Measurements from ENCODE around the gene MPST.
A peak's percentile ranks its signal among the peaks of the same experiment; 100 is the strongest.

Gene MPST

GRCh38 chr22:37001826-37002225 is 17.7 kb upstream of the MPST start:
- no peak for TF ChIP-seq CTCF (IDR thresholded peaks at IDR 0.05; ENCODE audit: low read length, missing control alignments)
- H3K4me3 ChIP-seq (replicated peaks; ENCODE audit: low read depth, low read length): no peak overlapping the region
- DNase-seq (ENCODE audit: low read depth): no peak

- TF ChIP-seq CTCF (IDR thresholded peaks at IDR 0.05; ENCODE audit: low read length, missing control alignments): no peak
- no peak for DNase-seq (ENCODE audit: low read depth)
- H3K4me3 ChIP-seq (replicated peaks; ENCODE audit: low read depth, low read length): no peak overlapping the region
Observed at GRCh38 chr22:37002633-37003032, 16.9 kb upstream of the MPST start.

DNA sequence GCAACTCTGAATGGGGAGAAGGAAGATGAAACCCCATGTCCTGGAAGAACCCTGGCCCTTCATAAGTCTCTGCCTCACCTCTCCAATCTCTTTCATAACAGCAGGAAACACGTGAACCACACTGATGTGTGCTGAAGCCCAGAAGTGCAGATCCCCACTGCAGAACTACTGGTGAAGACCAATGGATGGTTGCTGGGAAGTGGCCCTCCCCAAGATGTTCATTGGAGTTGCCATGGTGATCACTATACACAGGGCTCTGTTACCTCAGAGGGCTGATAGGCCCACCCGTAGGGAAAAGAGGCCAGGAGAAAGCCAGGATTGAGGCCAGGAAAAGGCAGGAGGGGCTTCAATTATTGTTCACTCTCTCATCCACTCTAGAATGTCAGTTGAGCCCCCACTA is 11.9 kb upstream of the MPST start:
- TF ChIP-seq CTCF (IDR thresholded peaks at IDR 0.05; ENCODE audit: low read length, missing control alignments): no peak
- H3K4me3 ChIP-seq (replicated peaks; ENCODE audit: low read depth, low read length): no peak overlapping the region
- peak; percentile 35 for DNase-seq (ENCODE audit: low read depth)

DNA sequence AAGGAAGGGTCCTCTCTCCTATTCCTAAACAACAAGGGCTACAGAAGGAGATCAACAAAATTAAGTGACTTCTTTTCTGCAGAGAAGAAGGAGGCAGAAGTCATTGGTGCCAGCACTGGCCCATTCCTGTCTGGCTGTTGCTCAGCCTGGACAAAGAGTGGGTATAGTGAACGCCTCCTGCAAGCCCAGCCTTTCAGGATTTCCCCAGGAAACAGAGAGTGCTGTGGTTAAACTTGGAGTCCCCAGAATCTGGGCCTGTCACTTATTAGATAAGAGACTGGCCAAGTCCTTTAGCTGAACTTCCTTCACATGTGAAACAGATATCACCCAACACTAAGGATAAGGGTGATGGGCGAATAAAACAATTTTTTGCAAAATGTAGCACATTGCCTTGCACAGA is 11.2 kb upstream of the MPST start:
- no peak for TF ChIP-seq CTCF (IDR thresholded peaks at IDR 0.05; ENCODE audit: low read length, missing control alignments)
- DNase-seq (ENCODE audit: low read depth): no peak
- no peak overlapping the region for H3K4me3 ChIP-seq (replicated peaks; ENCODE audit: low read depth, low read length)

GRCh38 chr22:37009490-37009889 is 10.1 kb upstream of the MPST start:
- no peak overlapping the region for H3K4me3 ChIP-seq (replicated peaks; ENCODE audit: low read depth, low read length)
- TF ChIP-seq CTCF (IDR thresholded peaks at IDR 0.05; ENCODE audit: low read length, missing control alignments): no peak
- DNase-seq (ENCODE audit: low read depth): no peak

DNA sequence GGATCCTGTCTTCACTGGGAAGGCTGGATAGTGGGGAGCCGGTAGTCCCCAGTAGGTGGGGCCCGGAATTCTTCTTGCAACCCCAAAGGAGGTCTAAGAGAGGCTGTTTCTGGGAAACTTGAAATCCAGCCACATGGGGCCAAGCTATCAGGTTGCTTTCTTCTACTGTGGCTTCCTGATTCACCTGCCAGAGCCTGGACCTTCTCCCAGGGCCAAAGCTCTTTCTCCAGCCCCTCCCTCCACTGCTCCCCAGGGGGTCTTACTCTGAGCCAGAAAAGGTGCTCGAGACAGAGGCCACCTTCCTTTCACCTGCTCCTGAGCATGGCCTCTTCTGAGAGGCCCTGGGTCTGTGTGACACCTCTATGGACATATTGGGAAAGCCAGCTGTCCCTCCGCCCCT is 9.4 kb upstream of the MPST start:
- no peak for DNase-seq (ENCODE audit: low read depth)
- H3K4me3 ChIP-seq (replicated peaks; ENCODE audit: low read depth, low read length): no peak overlapping the region
- TF ChIP-seq CTCF (IDR thresholded peaks at IDR 0.05; ENCODE audit: low read length, missing control alignments): no peak

DNA sequence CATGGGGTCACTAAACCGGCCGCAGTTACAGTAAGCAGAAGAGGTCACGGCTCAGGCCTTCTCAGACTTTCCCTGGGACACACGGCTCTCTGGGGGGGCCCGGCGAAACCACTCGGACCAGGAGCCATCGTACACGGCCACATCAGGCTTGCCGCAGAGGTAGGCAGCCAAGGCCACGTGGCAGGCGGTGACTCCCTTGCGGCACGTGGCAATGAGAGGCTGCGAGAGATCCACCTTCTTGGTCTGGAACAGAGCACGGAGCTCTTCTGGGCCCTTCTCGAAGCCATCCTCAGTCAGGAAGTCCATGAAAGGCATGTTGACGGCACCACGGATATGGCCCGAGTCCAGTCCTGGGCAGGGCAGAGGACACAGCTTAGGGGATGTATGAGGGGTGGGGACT is 8.6 kb upstream of the MPST start:
- no peak for DNase-seq (ENCODE audit: low read depth)
- H3K4me3 ChIP-seq (replicated peaks; ENCODE audit: low read depth, low read length): no peak overlapping the region
- no peak for TF ChIP-seq CTCF (IDR thresholded peaks at IDR 0.05; ENCODE audit: low read length, missing control alignments)

Measured in fibroblast of pulmonary artery (primary cell).